B cell (primary cell): ENCODE measurements around the gene MYO16. TPM values are rescaled to one million over a fixed set of nuclear protein-coding genes. Genes with fewer than 3 reads are reported as not detected.

Source experiments
- ATAC-seq: fragments of 200-7000 bp; cut with Tn5 transposase; one replicate; pipeline ENCODE4 v1.10.0; 2021; ENCODE audit warnings: low read depth, mild to moderate bottlenecking, moderate number of reproducible peaks, moderate library complexity
- CTCF ChIA-PET: fragments of 350-600 bp; sonication (Branson Sonifier 250); formaldehyde crosslinking; loops from one replicate; lab custom pipeline; 2021; ENCODE audit warnings: antibody characterized with exemption, inconsistent platforms; lab: Charles Lee
- POLR2A ChIA-PET: fragments of 350-600 bp; sonication (Branson Sonifier 250); formaldehyde crosslinking; loops from one replicate; lab custom pipeline; 2021; ENCODE audit warnings: antibody characterized with exemption; lab: Charles Lee
- DNase-seq: peaks from one replicate; pipeline ENCODE4 v3.0.0; 2013
- H2AFZ ChIP-seq: 2 replicates; pipeline ENCODE4 v1.6.1; 2012; ENCODE audit warnings: mild to moderate bottlenecking, low read depth, low read length; ENCODE audit not compliant: insufficient read depth, poor library complexity, severe bottlenecking
- H3K27ac ChIP-seq, 2 donors: 1 replicate in 1 of 2; 2 replicates in 1 of 2; pipeline ENCODE4 v1.5.1; 2012 to 2013; ENCODE audit warnings: low read length in 2 of 2, mild to moderate bottlenecking in 2 of 2, moderate library complexity in 1 of 2
- H3K27me3 ChIP-seq, 4 experiments: fragments of 200-600 bp in 1 of 4; sonication (generic) in 1 of 4; replicated peaks in 1 of 4; 1 replicate in 2 of 4; 2 replicates in 2 of 4; pipeline versions ENCODE4 v1.6.1 to v1.7.0; 2013 to 2016; ENCODE audit warnings: low read length in 3 of 4, mild to moderate bottlenecking in 2 of 4, mixed read lengths in 1 of 4, moderate library complexity in 1 of 4; ENCODE audit not compliant: insufficient read depth in 4 of 4, control insufficient read depth in 3 of 4; ENCODE audit errors: control extremely low read depth in 1 of 4
- H3K36me3 ChIP-seq, 2 experiments: replicated peaks in 1 of 2; 1 replicate in 1 of 2; 2 replicates in 1 of 2; pipeline versions ENCODE4 v1.6.1 to v1.7.1; 2013; ENCODE audit warnings: low read length in 1 of 2; ENCODE audit not compliant: insufficient read depth in 2 of 2, control insufficient read depth in 1 of 2; ENCODE audit errors: control extremely low read depth in 1 of 2, extremely low read depth in 1 of 2
- H3K4me1 ChIP-seq, 2 donors: fragments of 200-600 bp in 1 of 2; sonication (generic) in 1 of 2; 1 replicate in 1 of 2; 2 replicates in 1 of 2; pipeline versions ENCODE4 v1.5.1 to v1.6.1; 2013 to 2017; ENCODE audit warnings: low read length in 2 of 2; ENCODE audit not compliant: control insufficient read depth in 2 of 2, insufficient read depth in 2 of 2
- H3K4me2 ChIP-seq: replicated peaks from 2 replicates; pipeline ENCODE3; 2012; ENCODE audit warnings: mild to moderate bottlenecking, low read depth, low read length; ENCODE audit not compliant: poor library complexity, severe bottlenecking
- H3K4me3 ChIP-seq, 5 experiments: fragments of 200-600 bp in 1 of 5; sonication (generic) in 1 of 5; 1 replicate in 3 of 5; 2 replicates in 2 of 5; pipeline versions ENCODE4 v1.5.1 to v1.7.0; 2011 to 2016; ENCODE audit warnings: low read length in 4 of 5, mild to moderate bottlenecking in 4 of 5, low read depth in 2 of 5, control low read depth in 1 of 5, moderate library complexity in 1 of 5; ENCODE audit not compliant: insufficient read depth in 1 of 5; ENCODE audit errors: control extremely low read depth in 1 of 5, extremely low read depth in 1 of 5
- H3K79me2 ChIP-seq: fragments of 200-600 bp; sonication (generic); one replicate; pipeline ENCODE4 v1.6.0; 2016; ENCODE audit warnings: low read length; ENCODE audit not compliant: control insufficient read depth, insufficient read depth
- H3K9ac ChIP-seq: fragments of 200-600 bp; sonication (generic); 2 replicates; pipeline ENCODE4 v1.6.1; 2017; ENCODE audit warnings: mild to moderate bottlenecking, low read length, moderate library complexity
- H3K9me3 ChIP-seq, 3 donors: one replicate each; pipeline versions ENCODE4 v1.6.1 to v1.7.1; 2013; ENCODE audit warnings: low read length in 2 of 3; ENCODE audit not compliant: control insufficient read depth in 2 of 3, insufficient read depth in 1 of 3; ENCODE audit errors: control extremely low read depth in 1 of 3
- H4K20me1 ChIP-seq: 2 replicates; pipeline ENCODE4 v1.6.0; 2012; ENCODE audit warnings: mild to moderate bottlenecking, low read length; ENCODE audit not compliant: insufficient read depth, control insufficient read depth, poor library complexity, severe bottlenecking
- H3K27ac Mint-ChIP-seq: one replicate; pipeline ENCODE4 v1.8.0; 2021; ENCODE audit warnings: mixed read lengths
- H3K27me3 Mint-ChIP-seq: one replicate; pipeline ENCODE4 v1.8.0; 2021; ENCODE audit warnings: mixed read lengths
- H3K4me1 Mint-ChIP-seq: one replicate; pipeline ENCODE4 v1.8.0; 2021; ENCODE audit warnings: mixed read lengths
- H3K4me3 Mint-ChIP-seq: one replicate; pipeline ENCODE4 v1.8.0; 2021; ENCODE audit warnings: mixed read lengths
- H3K9me3 Mint-ChIP-seq: one replicate; pipeline ENCODE4 v1.8.0; 2022; ENCODE audit warnings: mixed read lengths; ENCODE audit not compliant: insufficient read depth
- EZH2 ChIP-seq: IDR thresholded peaks from 2 replicates; pipeline ENCODE4 v1.6.1; 2012; ENCODE audit warnings: borderline replicate concordance, low read depth, mild to moderate bottlenecking, moderate library complexity, low read length; ENCODE audit not compliant: insufficient read depth, poor library complexity, severe bottlenecking
- WGBS: methylation state at CpG from one replicate; pipeline ENCODE4 v1.1.5; 2013; ENCODE audit warnings: missing lambda C conversion rate; ENCODE audit not compliant: insufficient coverage; 5-methylcytosine and 5-hydroxymethylcytosine counted together
- intact Hi-C: fragments of 100-400 bp; cut with micrococcal nuclease; formaldehyde crosslinking; loops from one replicate; pipeline ENCODE4 v1.10.0; 2022
- polyA plus RNA-seq: library from polyadenylated mRNA; depleted of rRNA; stranded (reverse); fragments of >200 nt; gene quantifications from 2 replicates; pipeline ENCODE4 v1.2.3, GENCODE V29; 2012
- total RNA-seq, 2 donors: library from RNA; stranded (reverse); fragments of 120-200 nt in 1 of 2; gene quantifications; 1 replicate in 1 of 2; 2 replicates in 1 of 2; pipeline versions ENCODE4 v1.2.3 to v1.2.4, GENCODE V29; 2013 to 2022
- TF ChIP-seq, protein P1 (sequence below): fragments of 200-600 bp; IDR thresholded peaks from one replicate; pipeline ENCODE4 v1.8.0; 2022; ENCODE audit warnings: antibody characterized with exemption, mild to moderate bottlenecking

The MYO16 gene
- total and polyA plus RNA-seq, 2 donors (not counting 1 experiment from before 2014, with no cell fraction given), result not detected

DNA sequence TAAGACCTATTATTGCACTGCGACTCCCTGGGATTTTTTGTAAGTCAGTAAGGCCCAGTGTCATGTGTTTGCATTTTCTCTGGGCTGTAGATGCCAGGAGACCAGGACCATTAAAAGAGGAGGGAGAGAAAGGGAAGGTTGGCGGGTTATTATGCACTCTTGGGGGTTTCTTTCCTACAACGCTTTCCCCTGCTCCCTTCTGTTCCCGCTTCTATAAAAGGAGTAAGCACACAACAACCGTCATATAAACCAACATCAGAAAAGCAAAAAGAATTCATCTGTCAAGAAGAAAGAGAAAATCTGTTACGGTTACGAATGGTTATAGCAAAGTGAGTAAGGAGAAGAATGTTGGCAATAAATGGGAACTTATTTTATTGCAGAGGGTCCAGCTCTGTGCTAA lies 615.2 kb downstream of the MYO16 start:
- no peak for DNase-seq
- Histone ChIP-seq H3K4me3 (no peak overlapping the region), H3K4me2 (no peak overlapping the region), H3K27me3 (peaks cover 0 to 2% (median 0%) of the 10 kb centered on the region in 4 experiments), H4K20me1 (no peaks in the 10 kb centered on the region), H3K9ac (no peak overlapping the region), H3K79me2 (no peaks in the 10 kb centered on the region), H3K27ac (no peak overlapping the region), H2AFZ (no peak overlapping the region), H3K36me3 (no peaks in the 10 kb centered on the region), H3K9me3 (peaks cover 0 to 1% (median 0%) of the 10 kb centered on the region in 3 donors), H3K4me1 (no peaks in the 10 kb centered on the region)
- no peak overlapping the region for H3K4me3 Mint-ChIP-seq
- no peak for TF ChIP-seq EZH2
- TF ChIP-seq, protein P1, sequence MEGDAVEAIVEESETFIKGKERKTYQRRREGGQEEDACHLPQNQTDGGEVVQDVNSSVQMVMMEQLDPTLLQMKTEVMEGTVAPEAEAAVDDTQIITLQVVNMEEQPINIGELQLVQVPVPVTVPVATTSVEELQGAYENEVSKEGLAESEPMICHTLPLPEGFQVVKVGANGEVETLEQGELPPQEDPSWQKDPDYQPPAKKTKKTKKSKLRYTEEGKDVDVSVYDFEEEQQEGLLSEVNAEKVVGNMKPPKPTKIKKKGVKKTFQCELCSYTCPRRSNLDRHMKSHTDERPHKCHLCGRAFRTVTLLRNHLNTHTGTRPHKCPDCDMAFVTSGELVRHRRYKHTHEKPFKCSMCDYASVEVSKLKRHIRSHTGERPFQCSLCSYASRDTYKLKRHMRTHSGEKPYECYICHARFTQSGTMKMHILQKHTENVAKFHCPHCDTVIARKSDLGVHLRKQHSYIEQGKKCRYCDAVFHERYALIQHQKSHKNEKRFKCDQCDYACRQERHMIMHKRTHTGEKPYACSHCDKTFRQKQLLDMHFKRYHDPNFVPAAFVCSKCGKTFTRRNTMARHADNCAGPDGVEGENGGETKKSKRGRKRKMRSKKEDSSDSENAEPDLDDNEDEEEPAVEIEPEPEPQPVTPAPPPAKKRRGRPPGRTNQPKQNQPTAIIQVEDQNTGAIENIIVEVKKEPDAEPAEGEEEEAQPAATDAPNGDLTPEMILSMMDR, result no peak
- peaks cover 3% of the 10 kb centered on the region for H3K9me3 Mint-ChIP-seq
- ChIA-PET POLR2A (no interaction called here), CTCF (no interaction called here)
- no peaks in the 10 kb centered on the region for H3K4me1 Mint-ChIP-seq
- WGBS, result 89% methylated on average over 2 of the region's 7 CpGs
- H3K27ac Mint-ChIP-seq, result no peak overlapping the region
- ATAC-seq, result no peak
- peaks cover 6% of the 10 kb centered on the region for H3K27me3 Mint-ChIP-seq
- intact Hi-C loops, result no loop called here

DNA sequence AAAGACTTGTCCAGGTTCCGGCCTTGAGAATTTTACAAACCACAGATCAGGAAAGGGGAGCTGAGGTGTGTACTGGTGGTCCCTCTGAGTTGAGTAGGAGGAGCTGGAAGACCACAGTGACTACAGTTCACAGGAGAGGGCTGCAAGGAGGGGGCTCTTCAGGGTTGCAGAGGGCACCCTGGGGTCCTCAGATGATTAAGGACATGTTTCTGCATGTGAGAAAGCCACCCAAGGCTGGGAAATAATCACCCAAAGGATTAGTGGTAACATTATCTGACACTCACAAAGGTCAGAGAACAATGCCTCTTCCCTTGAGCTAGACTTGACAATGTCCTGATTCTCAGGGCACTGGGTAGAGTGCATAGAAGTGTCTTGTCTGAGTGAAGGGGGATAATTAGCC lies 616.6 kb downstream of the MYO16 start:
- peaks cover 3% of the 10 kb centered on the region for H3K27me3 Mint-ChIP-seq

More for the DNA sequence above, 616.6 kb downstream of the MYO16 start:
- peaks cover 0 to 1% (median 0%) of the 10 kb centered on the region in 3 donors for H3K9me3 ChIP-seq
- no peak overlapping the region for H3K4me3 Mint-ChIP-seq
- H3K36me3 ChIP-seq, result no peaks in the 10 kb centered on the region
- no peak overlapping the region for H3K27ac ChIP-seq
- no peak for TF ChIP-seq EZH2
- TF ChIP-seq, protein P1, result no peak
- WGBS, result 88% methylated on average over 1 of the region's 1 CpG
- POLR2A ChIA-PET, result no interaction called here
- no peaks in the 10 kb centered on the region for H3K4me1 Mint-ChIP-seq
- DNase-seq (no peak), ATAC-seq (no peak)
- peaks cover 0 to 2% (median 0%) of the 10 kb centered on the region in 4 experiments for H3K27me3 ChIP-seq
- no peak overlapping the region for H3K4me2 ChIP-seq
- intact Hi-C loops, result no loop called here
- H3K27ac Mint-ChIP-seq, result no peak overlapping the region
- H4K20me1 ChIP-seq, result no peaks in the 10 kb centered on the region
- no peaks in the 10 kb centered on the region for H3K79me2 ChIP-seq
- H3K9ac ChIP-seq, result no peak overlapping the region
- peaks cover 3% of the 10 kb centered on the region for H3K9me3 Mint-ChIP-seq
- CTCF ChIA-PET, result no interaction called here
- no peak overlapping the region for H3K4me3 ChIP-seq
- no peaks in the 10 kb centered on the region for H3K4me1 ChIP-seq
- no peak overlapping the region for H2AFZ ChIP-seq
